Measurements from ENCODE around the gene CACNA1B.

Gene CACNA1B

GRCh38 chr9:137986268-137987099 is 108.9 kb downstream of the CACNA1B start:
- DNase-seq (ENCODE audit: extremely low read depth, low read depth): no peak
- H3K4me3 ChIP-seq (replicated peaks; ENCODE audit: low read depth, low read length): no peak overlapping the region
- no peak for TF ChIP-seq CTCF (IDR thresholded peaks at IDR 0.05; ENCODE audit: low read depth, low read length, missing control alignments)

GRCh38 chr9:137987244-137988030 is 109.9 kb downstream of the CACNA1B start:
- TF ChIP-seq CTCF (IDR thresholded peaks at IDR 0.05; ENCODE audit: low read depth, low read length, missing control alignments): no peak
- H3K4me3 ChIP-seq (replicated peaks; ENCODE audit: low read depth, low read length): no peak overlapping the region
- DNase-seq (ENCODE audit: extremely low read depth, low read depth): no peak

GRCh38 chr9:137988051-137988450 is 110.5 kb downstream of the CACNA1B start:
- no peak overlapping the region for H3K4me3 ChIP-seq (replicated peaks; ENCODE audit: low read depth, low read length)
- TF ChIP-seq CTCF (IDR thresholded peaks at IDR 0.05; ENCODE audit: low read depth, low read length, missing control alignments): no peak
- no peak for DNase-seq (ENCODE audit: extremely low read depth, low read depth)

- H3K4me3 ChIP-seq (replicated peaks; ENCODE audit: low read depth, low read length): no peak overlapping the region
- no peak for TF ChIP-seq CTCF (IDR thresholded peaks at IDR 0.05; ENCODE audit: low read depth, low read length, missing control alignments)
- no peak for DNase-seq (ENCODE audit: extremely low read depth, low read depth)
Observed at GRCh38 chr9:137988701-137989100, 111.1 kb downstream of the CACNA1B start.

GRCh38 chr9:137989156-137989555 is 111.6 kb downstream of the CACNA1B start:
- no peak for DNase-seq (ENCODE audit: extremely low read depth, low read depth)
- H3K4me3 ChIP-seq (replicated peaks; ENCODE audit: low read depth, low read length): no peak overlapping the region
- no peak for TF ChIP-seq CTCF (IDR thresholded peaks at IDR 0.05; ENCODE audit: low read depth, low read length, missing control alignments)

GRCh38 chr9:137989999-137990715 is 112.6 kb downstream of the CACNA1B start:
- no peak for TF ChIP-seq CTCF (IDR thresholded peaks at IDR 0.05; ENCODE audit: low read depth, low read length, missing control alignments)
- H3K4me3 ChIP-seq (replicated peaks; ENCODE audit: low read depth, low read length): no peak overlapping the region
- DNase-seq (ENCODE audit: extremely low read depth, low read depth): no peak
